Measurements from ENCODE around the gene CD300LD.

GRCh38 chr17:74574489-74575142, 17.5 kb downstream of the CD300LD start:
- TF ChIP-seq, protein P1, sequence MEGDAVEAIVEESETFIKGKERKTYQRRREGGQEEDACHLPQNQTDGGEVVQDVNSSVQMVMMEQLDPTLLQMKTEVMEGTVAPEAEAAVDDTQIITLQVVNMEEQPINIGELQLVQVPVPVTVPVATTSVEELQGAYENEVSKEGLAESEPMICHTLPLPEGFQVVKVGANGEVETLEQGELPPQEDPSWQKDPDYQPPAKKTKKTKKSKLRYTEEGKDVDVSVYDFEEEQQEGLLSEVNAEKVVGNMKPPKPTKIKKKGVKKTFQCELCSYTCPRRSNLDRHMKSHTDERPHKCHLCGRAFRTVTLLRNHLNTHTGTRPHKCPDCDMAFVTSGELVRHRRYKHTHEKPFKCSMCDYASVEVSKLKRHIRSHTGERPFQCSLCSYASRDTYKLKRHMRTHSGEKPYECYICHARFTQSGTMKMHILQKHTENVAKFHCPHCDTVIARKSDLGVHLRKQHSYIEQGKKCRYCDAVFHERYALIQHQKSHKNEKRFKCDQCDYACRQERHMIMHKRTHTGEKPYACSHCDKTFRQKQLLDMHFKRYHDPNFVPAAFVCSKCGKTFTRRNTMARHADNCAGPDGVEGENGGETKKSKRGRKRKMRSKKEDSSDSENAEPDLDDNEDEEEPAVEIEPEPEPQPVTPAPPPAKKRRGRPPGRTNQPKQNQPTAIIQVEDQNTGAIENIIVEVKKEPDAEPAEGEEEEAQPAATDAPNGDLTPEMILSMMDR (IDR thresholded peaks at IDR 0.05), result no peak
- no peak for TF ChIP-seq EP300 (IDR thresholded peaks at IDR 0.05)
- TF ChIP-seq POLR2A (IDR thresholded peaks at IDR 0.05; ENCODE audit: low read depth), result no peak
- TF ChIP-seq POLR2AphosphoS5 (IDR thresholded peaks at IDR 0.05), result no peak
